SK-N-SH (cell line): ENCODE data around the gene IDH3B. TPM values are rescaled to one million over a fixed set of nuclear protein-coding genes. Genes with fewer than 3 reads are reported as not detected.

ENCODE experiments used
- CTCF ChIP-seq: fragments of 200-600 bp; sonication (generic); IDR thresholded peaks from 2 replicates; pipeline ENCODE4 v1.6.1; 2017; ENCODE audit warnings: antibody characterized with exemption, mild to moderate bottlenecking, moderate library complexity
- JUND ChIP-seq: IDR thresholded peaks from 2 replicates; pipeline ENCODE4 v1.4.0; 2012
- SMC3 ChIP-seq: IDR thresholded peaks from 2 replicates; pipeline ENCODE4 v1.6.1; 2012; ENCODE audit warnings: low read depth, low read length, improper control_type of control experiment
- polyA plus RNA-seq, 3 experiments: library from polyadenylated mRNA; depleted of rRNA; stranded (reverse); fragments of >200 nt; gene quantifications; 2 replicates each; pipeline ENCODE4 v1.2.3, GENCODE V29; 2012
- small RNA-seq, 7 experiments: library from RNA; depleted of rRNA; stranded (forward); fragments of <200 nt; gene quantifications; one replicate each; pipeline ENCODE3, GENCODE V24; 2012
- TF ChIP-seq, protein P1 (sequence below): IDR thresholded peaks from 2 replicates; pipeline ENCODE4 v1.4.0; 2012; ENCODE audit warnings: low read depth, borderline replicate concordance

Gene IDH3B
- polyA plus RNA-seq, 1 of the 3 experiments (the other 2 are of a cell fraction): 233 TPM

- no peak for TF ChIP-seq CTCF
- TF ChIP-seq SMC3: no peak
- TF ChIP-seq, protein P1, sequence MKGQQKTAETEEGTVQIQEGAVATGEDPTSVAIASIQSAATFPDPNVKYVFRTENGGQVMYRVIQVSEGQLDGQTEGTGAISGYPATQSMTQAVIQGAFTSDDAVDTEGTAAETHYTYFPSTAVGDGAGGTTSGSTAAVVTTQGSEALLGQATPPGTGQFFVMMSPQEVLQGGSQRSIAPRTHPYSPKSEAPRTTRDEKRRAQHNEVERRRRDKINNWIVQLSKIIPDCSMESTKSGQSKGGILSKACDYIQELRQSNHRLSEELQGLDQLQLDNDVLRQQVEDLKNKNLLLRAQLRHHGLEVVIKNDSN: no peak
- TF ChIP-seq JUND: no peak
- TF ChIP-seq, all 33 proteins: peak for 0
Observed at GRCh38 chr20:2610326-2610725, 53.7 kb downstream of the IDH3B start (continued).

Small RNA genes within 50 kb of the gene (small RNA-seq; reads per million reads assigned to genes)
- gene SNORA51 (0 reads per million in 7 experiments), gene SNORD110 (0 reads per million in 7 experiments), gene SNORD56 (0 reads per million in 7 experiments), gene SNORD57 (0 reads per million in 7 experiments), gene SNORD86 (0 reads per million in 7 experiments)

Other genes with a start within 250 kb of the IDH3B start
- 380 and 455 TPM in 2 replicates for gene SNRPB, start 193.4 kb downstream of the IDH3B start, polyA plus RNA-seq (2012; rRNA removed)
- gene ZNF343, start 155.3 kb downstream of the IDH3B start, polyA plus RNA-seq (2012; rRNA removed): 11.0 and 16.8 TPM in 2 replicates
- gene TMC2, start 127.6 kb downstream of the IDH3B start, polyA plus RNA-seq (2012; rRNA removed): not detected in 2 replicates
- gene NOP56, start 11.6 kb downstream of the IDH3B start, polyA plus RNA-seq (2012; rRNA removed): 158 and 218 TPM in 2 replicates
- 15.9 and 20.6 TPM in 2 replicates for gene EBF4, start 28.6 kb upstream of the IDH3B start, polyA plus RNA-seq (2012; rRNA removed)
- gene CPXM1, start 136.4 kb upstream of the IDH3B start, polyA plus RNA-seq (2012; rRNA removed): 58.3 and 99.9 TPM in 2 replicates
- 1.1 and 1.2 TPM in 2 replicates for gene C20orf141, start 150.8 kb upstream of the IDH3B start, polyA plus RNA-seq (2012; rRNA removed)
- gene TMEM239, start 152.1 kb upstream of the IDH3B start, polyA plus RNA-seq (2012; rRNA removed): 0.02 and 0.10 TPM in 2 replicates
- 65.2 and 73.6 TPM in 2 replicates for gene PCED1A, start 176.4 kb upstream of the IDH3B start, polyA plus RNA-seq (2012; rRNA removed)
- 62.0 and 78.4 TPM in 2 replicates for gene VPS16, start 176.5 kb upstream of the IDH3B start, polyA plus RNA-seq (2012; rRNA removed)
- gene PTPRA, start 209.3 kb upstream of the IDH3B start, polyA plus RNA-seq (2012; rRNA removed): 47.6 and 55.4 TPM in 2 replicates